ENCODE measurements around the gene FOXE3.
A peak's percentile ranks its signal among the peaks of the same experiment; 100 is the strongest.

The FOXE3 gene

DNA sequence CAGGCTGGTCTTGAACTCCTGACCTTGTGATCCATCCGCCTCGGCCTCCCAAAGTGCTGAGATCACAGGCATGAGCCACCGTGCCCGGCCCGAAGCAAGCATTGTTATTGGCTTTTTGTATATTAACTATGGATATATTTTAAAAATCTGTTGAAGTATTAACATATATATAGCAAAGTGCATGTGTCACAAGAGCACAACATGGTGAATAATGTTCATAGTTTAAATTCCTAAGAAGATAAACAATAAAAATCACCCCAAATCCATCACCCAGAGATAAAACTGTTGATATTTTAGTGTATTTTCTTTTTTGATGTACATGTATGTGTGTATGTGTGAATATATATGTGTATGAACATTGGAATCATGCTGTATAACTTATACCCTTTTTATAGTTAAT lies 9.1 kb upstream of the FOXE3 start:
- no peak for DNase-seq

DNA sequence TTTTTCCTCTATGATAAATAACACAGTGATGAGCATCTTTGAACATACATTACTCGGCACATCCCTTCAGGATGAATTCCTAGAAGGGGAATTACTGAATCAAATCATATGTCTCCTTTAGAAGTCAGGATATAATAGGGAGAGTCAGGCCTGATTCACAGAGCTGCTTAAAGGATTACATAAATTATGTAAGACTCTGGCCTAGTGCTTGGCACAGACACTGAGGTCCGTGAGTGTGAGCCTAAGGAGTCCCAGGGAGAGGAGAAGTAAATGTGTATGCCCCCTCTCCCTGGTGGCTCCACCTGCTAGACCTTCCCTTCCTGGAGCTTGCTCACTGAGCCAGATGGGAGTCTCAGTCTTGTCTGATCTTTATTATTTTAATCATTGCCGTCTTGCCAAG lies 8.6 kb upstream of the FOXE3 start:
- DNase-seq: no peak

DNA sequence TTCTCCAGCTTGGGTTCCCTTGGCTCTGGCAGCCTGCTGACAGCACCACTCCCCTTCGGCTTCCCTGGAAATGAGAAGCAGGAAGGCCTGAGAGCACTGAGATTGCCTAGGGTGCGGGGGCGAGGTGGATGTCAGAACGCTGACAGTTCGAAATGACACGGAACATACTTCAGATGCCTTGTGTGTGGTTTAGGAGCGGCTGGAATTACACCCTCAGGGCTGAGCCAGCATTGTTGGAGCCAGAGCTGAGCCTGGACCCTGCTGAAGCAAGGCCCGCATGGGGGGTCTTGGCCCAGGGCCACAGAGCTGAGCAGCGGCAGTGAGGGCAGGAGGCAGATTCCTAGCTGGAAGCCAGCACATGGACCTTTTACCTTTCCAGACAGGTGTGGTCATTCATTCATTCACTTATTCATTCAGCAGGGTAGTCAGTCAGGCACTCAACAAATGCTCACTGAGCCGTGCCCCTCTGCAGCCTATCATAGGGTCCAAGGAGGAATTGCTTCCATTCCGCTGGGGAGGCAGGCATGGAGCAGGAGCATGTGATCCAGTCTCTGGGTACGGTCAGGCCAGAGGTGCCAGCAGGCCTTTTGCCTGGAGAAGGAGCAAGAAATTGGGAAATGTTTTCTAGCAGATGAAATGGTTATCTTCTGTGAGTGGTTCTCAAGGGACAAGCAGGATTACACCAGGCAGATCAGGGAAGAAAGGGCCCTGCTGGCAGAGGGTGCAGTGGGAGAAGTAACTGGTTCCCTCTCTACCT lies 6.6 kb upstream of the FOXE3 start:
- DNase-seq: no peak

DNA sequence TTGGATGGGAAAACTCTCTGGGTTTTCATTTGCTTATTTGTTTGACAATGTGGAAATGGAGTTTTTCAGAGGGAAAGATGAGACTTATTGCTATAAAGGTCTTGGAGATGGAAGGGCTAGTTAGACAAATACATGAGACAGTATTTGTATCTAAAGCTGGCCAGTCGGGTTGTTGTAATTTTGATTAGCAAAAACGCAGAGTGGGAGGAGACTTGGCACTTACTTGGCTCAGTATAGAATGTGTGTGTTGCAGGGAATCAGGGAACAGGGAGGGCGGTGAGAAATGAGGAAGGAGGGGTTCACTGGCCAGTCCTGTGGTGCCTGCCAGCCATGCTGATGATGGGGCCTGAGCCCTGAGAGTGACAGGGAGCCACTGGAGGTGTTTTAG lies 6.0 kb upstream of the FOXE3 start:
- DNase-seq: no peak

DNA sequence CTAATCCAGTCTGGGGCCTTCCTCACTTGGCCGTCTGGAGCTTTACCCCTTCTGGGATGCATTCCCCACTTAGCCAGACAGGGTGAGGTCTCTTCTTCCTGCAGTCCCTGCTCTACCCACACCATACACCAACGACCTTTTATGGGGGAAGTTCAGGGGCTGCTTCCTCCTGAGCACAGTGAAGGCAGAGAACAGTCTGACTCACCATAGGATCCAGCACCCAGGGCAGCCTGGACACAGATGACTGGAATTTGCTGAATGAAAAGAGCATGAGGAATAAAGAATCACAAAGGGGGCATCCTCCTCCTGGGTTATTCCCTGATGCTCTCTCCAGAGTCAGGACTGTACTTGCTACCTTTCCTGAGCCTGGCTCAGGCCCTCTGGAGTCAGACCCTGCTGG lies 4.6 kb upstream of the FOXE3 start:
- DNase-seq: no peak

DNA sequence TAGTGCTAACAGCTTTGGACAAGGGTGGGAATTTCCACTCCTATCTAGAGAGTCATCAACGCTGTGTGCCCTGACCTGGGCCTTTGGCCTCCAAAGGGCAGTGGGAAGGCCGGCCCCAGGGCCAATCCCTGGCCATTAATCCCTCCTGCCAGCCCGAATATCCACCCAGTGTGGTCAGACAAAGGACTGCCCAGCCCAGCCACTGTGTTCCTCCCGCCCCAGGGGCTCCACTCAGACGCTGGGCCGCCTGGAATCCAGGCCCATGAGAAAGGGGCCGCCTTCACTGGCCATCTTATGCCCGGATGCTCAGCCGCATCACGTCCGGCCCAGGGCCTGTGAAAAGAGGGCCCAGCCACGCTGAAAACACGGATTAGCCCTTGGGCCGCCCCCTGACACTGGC lies 3.6 kb upstream of the FOXE3 start:
- DNase-seq: no peak

DNA sequence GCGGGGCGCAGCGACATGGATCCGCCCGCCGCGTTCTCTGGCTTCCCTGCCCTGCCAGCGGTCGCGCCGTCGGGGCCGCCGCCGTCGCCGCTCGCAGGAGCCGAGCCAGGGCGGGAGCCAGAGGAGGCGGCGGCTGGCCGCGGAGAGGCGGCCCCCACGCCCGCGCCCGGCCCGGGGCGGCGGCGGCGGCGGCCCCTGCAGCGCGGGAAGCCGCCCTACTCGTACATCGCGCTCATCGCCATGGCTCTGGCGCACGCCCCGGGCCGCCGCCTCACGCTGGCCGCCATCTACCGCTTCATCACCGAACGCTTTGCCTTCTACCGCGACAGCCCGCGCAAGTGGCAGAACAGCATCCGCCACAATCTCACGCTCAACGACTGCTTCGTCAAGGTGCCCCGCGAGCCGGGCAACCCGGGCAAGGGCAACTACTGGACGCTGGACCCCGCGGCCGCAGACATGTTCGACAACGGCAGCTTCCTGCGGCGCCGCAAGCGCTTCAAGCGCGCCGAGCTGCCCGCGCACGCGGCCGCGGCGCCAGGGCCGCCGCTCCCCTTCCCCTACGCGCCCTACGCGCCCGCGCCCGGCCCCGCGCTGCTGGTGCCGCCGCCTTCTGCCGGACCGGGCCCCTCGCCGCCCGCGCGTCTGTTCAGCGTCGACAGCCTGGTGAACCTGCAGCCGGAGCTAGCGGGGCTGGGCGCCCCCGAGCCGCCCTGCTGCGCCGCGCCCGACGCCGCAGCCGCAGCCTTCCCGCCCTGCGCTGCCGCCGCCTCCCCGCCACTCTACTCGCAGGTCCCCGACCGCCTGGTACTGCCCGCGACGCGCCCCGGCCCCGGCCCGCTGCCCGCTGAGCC lies 459 bp downstream of the FOXE3 start:
- no peak for DNase-seq

DNA sequence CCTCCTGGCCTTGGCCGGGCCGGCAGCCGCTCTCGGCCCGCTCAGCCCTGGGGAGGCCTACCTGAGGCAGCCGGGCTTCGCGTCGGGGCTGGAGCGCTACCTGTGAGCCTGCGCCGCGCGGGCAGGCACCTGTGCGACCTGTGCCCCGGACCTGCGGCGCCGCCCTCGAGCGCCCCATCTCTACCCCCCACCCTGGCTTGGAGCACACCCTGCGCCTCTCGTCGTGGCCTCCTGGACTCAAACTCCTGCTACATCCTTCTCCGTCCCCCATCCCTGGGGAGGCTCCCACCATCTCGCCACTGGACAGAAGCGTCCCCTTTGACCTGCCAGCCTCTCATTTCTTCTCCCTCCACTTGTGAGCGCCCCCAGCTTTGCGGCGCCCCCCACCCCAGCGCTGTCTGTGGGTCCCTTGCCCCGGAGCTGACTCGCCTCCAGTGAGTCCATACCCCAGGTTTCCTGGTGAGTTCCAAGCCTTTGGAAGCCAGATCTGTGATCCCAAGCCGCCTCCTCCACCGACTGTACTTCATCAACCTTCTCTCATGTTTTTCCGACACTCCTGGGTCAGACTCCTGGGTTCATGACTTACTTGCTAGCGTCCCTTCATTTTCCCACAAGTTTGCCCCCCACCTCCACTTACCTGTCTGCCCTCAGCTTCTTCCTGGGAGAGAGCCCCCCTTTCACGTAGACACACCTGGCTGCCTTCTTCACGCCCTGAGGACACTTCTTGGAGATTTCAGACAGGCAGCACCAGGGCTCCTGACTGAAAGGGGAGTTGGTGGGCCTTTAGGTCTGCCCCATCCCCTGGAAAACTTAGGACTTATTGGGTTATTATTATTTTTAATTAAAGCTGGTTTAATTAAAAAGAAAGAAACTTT lies 1.3 kb downstream of the FOXE3 start:
- DNase-seq: no peak

DNA sequence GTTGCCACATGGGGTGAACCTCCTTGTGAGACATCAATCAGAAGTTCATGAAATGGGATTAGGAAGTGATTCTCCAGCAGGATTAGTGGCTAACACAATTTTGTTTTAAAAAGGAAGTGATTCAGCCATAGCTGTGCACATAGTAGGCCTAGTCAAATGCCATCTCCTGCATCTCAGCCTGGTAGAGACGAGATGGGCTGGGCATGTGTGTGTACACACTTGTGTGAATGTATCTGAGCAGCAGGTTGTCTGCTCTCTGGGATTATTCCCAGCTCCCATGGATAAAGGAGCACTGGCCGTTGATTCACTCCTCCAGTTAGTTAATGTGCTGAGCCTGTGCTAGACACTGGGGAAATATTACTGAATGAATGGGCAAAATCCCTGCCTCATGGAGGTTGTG lies 2.0 kb downstream of the FOXE3 start:
- no peak for DNase-seq

DNA sequence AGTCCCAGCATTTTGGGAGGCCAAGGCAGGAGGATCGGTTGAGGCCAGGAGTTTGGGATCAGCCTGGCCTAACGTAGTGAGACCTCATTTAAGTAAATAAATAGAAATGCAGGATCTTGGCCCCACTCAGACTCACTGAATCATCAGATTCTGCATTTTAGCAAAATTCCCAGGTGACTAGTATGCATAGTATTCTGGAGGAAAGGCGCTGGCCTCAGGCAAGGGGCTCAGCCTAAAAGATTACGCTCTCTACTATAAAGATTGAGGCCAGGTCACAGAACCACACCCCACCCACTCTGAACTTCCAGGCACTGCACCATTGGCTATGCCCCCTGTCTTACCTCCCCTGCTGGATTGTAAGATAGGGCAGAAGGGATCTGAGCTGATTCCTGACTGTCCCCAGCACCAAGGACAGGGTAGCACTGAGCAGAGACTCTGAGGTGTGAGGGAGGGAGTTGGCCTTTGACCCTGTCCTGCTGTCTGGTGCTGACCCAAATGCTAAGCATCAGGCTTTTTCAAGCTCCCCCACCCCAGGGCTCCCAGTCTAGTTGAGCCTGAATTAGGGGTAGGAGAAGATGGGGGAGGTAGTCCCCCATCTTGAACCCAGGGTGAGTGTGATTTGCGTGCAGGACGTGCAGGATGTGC lies 2.7 kb downstream of the FOXE3 start:
- no peak for DNase-seq

DNA sequence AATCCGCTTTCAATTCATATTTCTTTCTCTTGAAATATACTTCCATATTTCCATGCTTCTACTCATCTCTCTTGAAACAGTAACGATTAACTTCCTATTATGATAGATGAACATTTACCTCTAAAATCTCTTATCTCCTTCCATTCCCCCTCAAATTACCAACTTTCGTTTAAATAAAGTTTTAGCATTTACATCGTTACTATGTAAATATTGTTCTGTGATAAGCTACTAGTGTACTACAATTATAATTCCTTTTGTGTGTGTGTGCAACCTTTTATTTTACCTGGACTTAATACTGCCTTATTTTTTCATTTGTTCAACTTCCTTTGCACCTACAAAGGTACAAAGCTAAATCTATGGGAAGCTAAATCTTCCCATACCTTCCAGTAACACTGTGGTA lies 4.5 kb downstream of the FOXE3 start:
- DNase-seq: no peak

DNA sequence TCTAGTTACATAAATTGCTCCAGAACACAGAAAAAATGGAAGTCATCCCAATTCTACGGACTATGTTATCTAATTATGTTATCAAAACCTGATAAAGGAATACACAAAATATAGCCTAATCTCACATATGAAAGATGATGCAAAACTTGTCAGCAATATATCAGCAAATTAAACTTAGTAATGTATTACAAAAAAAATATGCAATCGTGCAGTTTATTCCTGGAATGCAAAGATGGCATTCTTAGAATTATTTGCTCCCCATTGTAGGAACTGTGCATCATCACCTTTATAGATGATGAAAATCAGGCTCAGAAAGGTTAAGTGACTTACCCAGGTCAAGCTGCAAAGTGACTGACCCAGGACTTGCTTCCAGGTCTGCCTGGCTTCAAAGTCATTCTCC lies 7.8 kb downstream of the FOXE3 start:
- DNase-seq: no peak

DNA sequence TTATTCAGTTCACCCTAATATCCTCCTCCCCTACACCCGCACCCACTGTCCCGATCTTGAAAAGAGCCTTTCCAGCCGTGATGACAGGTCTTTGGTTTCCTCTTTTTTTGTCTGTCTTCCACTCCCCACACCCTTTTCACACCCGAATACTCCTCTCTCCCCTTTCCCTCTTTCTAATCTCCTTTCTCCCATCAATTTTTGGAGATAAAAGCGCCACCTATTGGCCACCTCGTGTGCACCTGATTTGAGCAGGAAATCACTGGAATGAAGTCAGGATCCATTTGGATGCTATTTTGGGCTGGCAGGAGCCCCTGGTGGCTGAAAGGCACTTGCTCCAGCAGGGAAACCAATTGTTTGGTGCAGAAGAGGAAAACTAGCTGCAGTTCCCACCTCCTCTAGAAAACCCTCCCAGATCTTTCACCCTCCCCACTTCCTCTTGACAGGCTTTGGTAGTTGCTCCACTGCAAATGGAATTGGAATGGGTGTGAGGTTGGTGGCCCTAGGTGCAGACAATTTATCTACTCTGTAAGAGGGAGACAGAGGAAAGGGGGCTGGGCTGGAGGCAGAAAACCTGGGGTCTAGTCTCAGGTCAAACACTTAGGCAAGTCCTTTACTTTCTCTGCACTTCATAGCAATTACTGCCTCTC lies 8.4 kb downstream of the FOXE3 start:
- peak; percentile 71 for DNase-seq

DNA sequence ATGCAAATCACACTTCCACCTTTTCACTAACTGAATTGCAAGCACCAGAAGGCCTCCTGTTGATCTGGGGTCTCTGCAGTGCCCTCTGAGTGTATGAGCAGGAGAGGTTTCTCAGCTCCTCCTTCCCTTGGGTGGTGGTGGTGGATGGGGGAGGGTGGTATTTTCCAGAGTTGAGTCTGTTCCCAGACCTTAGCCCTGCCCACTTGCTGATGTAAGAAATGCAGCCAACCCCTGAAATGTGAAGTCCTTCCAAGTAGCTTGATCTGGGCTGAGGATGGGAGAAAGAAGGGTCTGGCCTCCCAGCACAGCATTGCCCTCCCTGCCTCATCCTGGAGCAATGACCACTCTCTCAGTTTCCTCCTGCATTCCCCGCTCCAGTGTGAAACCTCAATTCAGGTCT lies 15.4 kb downstream of the FOXE3 start:
- DNase-seq: no peak

DNA sequence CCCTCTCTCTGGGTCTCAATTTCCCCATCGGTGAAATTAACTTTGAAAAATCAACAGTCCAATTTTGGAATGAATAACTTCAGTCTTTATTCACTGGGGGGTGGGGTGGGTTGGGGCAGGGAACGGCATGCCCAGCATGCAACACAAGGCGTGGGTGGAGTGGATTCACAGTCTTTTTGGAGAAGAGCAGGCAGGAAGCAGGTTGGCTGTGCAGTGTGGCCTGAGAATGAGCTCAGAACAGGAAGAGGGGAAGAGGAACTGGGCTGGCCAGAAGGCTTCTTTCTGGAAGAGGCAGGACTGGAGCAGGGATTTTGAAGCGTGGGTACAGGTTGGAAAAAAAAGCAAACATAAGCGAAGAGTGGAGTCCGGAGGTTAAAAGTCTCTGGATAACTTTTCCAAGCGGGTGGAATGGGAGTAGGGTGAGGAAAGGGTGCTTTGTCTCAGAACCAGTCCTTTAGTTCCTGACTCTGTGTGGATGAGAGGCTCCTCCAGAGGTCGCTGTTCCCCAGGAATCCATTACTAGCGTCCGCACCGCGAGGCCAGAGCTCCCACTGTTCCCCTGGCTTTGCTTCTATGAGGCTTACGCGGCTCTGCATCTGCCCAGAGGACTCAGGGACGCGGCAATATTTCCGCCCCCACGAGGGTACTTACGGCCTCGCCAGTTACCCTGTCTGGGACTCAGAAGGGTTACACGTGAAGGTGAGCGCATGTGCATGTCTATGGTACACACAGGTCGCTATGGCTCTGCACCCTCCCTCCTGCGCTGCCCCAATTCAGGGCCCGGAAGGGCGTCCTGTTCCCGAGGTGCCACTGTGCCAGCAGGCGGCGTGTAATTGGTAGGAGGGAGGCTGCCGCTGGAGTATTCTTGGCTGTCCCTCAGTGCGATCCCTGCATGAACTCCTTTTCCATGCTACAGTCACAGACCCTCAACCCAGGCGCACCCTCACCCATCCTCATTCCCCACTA lies 16.3 kb downstream of the FOXE3 start:
- DNase-seq: no peak

DNA sequence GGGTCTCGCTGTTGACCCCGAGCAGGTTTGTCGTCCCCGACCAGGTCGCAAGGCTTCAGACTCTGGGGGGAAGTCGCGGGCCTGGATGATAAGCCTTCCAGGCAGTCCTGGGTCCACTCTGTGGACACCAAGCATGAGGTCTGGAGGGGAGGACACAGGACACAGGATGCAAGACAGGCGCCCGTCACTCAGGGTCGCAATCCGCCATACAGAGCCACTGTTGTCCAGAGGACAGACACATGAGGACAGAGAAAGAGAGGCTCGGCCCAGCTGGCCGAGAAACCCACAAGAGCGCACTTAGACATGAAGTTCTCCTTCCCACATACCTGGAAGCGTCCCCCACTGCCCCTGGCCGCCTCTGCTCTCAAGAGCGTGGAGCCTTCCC lies 16.9 kb downstream of the FOXE3 start:
- no peak for DNase-seq

DNA sequence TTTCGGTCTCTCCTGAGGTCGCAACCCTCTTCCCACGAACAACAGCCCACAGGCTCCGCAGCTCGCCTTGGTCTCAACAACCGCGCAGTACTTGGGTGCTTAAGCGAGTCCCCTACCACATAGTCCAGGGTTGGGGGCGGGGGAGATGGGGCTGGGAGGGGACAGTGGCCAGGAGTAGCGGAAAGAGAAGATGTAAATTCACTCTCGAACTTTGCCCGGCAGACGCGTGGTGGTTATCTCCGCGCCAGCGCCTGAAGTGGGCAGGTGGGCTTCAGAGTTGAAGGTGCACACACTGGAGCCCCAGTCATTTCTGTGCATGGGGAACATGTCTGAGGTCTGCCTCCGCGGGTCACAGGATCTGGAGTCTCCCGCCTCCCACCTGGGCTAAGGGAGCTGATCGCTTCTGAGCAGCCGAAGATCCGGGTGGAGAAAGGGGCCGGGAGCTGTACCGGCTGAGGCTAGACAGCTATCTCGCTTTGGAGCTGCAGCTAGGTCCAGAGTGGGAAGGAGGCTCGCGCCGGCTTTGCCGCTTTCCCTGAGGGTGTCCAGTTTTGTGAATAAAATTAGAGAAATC lies 17.5 kb downstream of the FOXE3 start:
- DNase-seq: no peak

DNA sequence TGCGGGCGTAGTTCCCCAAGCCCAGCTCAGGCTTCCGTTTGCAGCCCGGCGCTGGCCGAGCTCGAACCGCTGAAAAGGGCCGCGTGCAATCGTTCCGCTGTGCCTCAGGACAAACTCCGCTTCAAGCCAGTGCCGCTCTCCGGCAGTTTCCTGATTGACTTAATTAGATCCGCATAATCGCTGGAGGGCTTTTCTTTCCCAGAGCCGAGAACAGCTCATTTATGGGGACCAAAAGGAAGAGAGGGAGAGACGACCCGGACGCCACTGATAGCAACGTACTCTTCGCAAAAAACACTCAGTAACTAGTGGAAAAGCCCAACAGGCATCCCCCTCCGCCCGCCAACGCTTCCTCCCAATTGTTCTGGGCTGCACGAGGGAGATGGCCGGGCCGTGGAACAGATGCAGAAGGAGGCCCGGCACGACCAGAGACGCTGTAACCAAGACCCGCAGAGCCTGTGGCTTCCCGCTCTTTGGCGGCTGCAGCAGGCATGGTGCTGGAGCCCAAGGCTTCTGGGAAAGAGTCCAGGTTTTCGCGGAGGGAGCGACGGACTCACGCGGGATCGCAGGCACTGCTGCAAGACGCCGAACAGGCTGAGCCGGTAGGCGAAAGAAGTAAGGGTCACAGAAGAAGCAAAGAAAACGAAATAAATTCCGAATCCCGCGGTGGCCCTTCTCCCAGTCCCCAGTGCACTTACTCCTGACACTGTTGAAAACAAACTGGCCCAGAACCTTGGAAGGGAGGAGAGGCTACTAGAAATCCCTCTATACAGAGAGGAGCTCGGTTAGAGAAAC lies 18.2 kb downstream of the FOXE3 start:
- DNase-seq: no peak

DNA sequence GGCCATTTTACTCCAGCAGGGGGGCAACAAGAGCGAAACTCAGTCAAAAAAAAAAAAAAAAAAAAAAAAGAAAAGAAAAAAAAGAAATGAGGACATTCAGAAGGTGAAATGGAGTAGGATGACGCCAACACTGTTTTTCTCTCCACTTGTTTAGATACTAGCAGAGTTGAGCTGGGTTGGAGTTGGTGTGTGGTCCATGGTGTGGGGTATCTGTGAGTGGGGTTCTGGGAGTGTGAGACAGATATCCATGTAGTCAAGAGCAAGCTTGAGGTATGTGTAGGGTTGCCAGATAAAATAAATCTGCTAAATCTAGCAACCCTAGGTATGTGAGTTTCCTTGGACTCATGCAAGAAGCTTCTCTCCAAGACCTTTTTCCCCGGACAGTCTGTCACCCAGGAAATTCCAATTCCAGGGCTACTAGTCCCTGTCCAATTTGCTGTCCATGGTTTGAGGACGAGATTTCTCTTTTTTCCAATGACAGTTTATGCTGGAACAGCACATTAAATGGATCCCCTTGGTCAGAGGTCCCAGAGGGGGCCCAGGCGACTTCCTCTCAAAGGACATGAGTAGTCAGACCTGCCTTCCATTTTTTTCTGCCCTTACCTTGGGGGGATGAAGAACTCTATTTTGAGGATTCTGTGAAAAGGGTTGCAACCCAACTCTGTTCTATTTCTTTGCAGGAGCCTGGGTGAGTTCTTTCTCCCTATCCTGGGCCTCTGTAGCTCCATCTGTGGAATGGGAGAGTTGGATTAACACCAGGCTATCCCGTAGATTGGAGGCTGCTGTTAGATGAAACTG lies 19.6 kb downstream of the FOXE3 start:
- DNase-seq: no peak
